ENCODE measurements around the gene ISCU. TPM values are rescaled to one million over a fixed set of nuclear protein-coding genes. Genes with fewer than 3 reads are reported as not detected.

ISCU gene
- total RNA-seq, 2 experiments from 2014 or later, result 88.6 to 94.3 TPM

GRCh38 chr12:108610856-108611605, 48.6 kb downstream of the ISCU start:
- Mint-ChIP-seq H3K4me1 (ENCODE audit: low read depth) (peaks cover 12% of the 10 kb centered on the region), H3K4me3 (no peak overlapping the region), H3K9me3 (peaks cover 6% of the 10 kb centered on the region), H3K27me3 (no peaks in the 10 kb centered on the region), H3K36me3 (peaks cover 5% of the 10 kb centered on the region), H3K27ac (no peak overlapping the region)
- CTCF ChIA-PET, result interaction anchor here (0.7 to 13.9 kb wide), 4 partner anchors 46 to 192 kb away, joined by 3 to 472 read pairs (median 3); partner anchors contain the start of genes ISCU and SART3
- intact Hi-C loops (cut with micrococcal nuclease), result no loop called here
- DNase-seq, result no peak
- POLR2A ChIA-PET, result no interaction called here

DNA sequence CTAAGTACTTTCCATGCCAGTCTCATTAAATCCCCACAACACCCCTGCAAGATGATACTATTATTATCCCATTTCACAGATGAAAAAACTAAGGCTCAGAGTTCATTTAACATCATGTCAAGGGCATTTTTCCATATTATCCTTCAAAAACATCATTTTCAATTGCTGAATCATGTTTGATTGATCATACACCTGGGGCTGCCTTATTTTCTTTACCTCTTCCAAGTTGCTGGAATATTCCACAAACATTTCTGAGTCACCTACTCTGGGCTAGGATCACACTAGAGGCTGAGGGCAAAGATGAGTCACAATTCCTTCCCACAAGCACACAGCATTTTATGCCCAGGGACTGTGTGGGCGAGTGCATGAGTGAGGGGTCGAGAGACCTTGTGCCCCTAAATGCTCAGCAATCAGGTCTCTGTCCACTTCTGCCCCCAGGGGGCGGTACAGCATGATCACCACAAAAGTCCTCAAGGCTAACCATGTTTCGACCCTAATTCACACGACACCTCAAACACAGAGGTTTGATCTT, 49.6 kb downstream of the ISCU start:
- H3K27me3 Mint-ChIP-seq, result no peaks in the 10 kb centered on the region
- DNase-seq, result peak; percentile 75
- no peak overlapping the region for H3K27ac Mint-ChIP-seq
- peaks cover 14% of the 10 kb centered on the region for H3K36me3 Mint-ChIP-seq
- CTCF ChIA-PET, result interaction anchor here (1.5 to 13.9 kb wide), 2 partner anchors 47 to 53 kb away, joined by 5 to 472 read pairs; partner anchors contain the start of genes ISCU and SART3
- peaks cover 14% of the 10 kb centered on the region for H3K9me3 Mint-ChIP-seq
- H3K4me3 Mint-ChIP-seq, result no peak overlapping the region
- H3K4me1 Mint-ChIP-seq (ENCODE audit: low read depth), result peaks cover 21% of the 10 kb centered on the region
- intact Hi-C loops (cut with micrococcal nuclease), result loop anchor here (1.0 kb wide), 1 partner anchor 191 kb away; no protein-coding TSS in a partner anchor
- POLR2A ChIA-PET, result no interaction called here

DNA sequence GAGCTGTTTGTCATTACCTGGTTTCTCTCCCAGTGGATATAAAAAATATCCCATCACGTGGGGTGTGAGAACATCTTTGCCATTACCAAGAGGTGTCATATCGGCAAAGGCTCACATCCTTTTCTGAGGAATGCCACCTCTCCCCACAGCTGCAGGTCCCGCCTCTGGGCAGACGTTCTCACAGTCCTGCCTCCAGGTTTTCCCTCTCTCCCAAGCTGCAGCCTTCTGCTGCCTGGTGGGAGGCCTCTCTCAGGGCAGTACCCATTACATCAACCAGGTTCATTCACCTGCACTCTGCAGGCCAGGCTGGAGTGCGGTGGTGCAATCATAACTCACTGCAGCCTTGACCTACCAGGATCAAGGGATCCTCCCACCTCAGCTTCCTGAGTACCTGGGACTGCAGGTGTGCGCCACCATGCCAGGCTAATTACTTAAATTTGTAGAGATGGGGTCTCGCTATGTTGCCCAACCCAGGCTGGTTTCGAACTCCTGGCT, 50.4 kb downstream of the ISCU start:
- DNase-seq, result no peak
- Mint-ChIP-seq H3K27ac (no peak overlapping the region), H3K36me3 (peaks cover 16% of the 10 kb centered on the region), H3K9me3 (peaks cover 14% of the 10 kb centered on the region), H3K27me3 (no peaks in the 10 kb centered on the region), H3K4me3 (no peak overlapping the region), H3K4me1 (ENCODE audit: low read depth) (peaks cover 29% of the 10 kb centered on the region)
- intact Hi-C loops (cut with micrococcal nuclease), result loop anchor here (1.0 kb wide), 1 partner anchor 190 kb away; no protein-coding TSS in a partner anchor
- ChIA-PET POLR2A (interaction anchor here (0.6 kb wide), 1 partner anchor 121 kb away, joined by 4 read pairs; no protein-coding TSS in a partner anchor), CTCF (interaction anchor here (1.0 to 13.9 kb wide), 3 partner anchors 37 to 52 kb away, joined by 5 to 472 read pairs (median 5); partner anchors contain the start of genes ISCU and SART3)

- H3K27me3 Mint-ChIP-seq, result no peaks in the 10 kb centered on the region
- peaks cover 14% of the 10 kb centered on the region for H3K9me3 Mint-ChIP-seq
- no peak overlapping the region for H3K4me3 Mint-ChIP-seq
- no peak for DNase-seq
- no peak overlapping the region for H3K27ac Mint-ChIP-seq
- intact Hi-C loops (cut with micrococcal nuclease), result no loop called here
- ChIA-PET CTCF (interaction anchor here (1.5 to 13.9 kb wide), 3 partner anchors 49 to 190 kb away, joined by 3 to 472 read pairs (median 5); partner anchors contain the start of genes ISCU and SART3), POLR2A (no interaction called here)
- peaks cover 36% of the 10 kb centered on the region for H3K4me1 Mint-ChIP-seq (ENCODE audit: low read depth)
- peaks cover 16% of the 10 kb centered on the region for H3K36me3 Mint-ChIP-seq
Measured at GRCh38 chr12:108613548-108613947, 51.2 kb downstream of the ISCU start.

GRCh38 chr12:108614041-108614440, 51.6 kb downstream of the ISCU start:
- ChIA-PET CTCF (interaction anchor here (1.5 to 13.9 kb wide), 2 partner anchors 49 to 189 kb away, joined by 3 to 472 read pairs; partner anchors contain the start of genes ISCU and SART3), POLR2A (no interaction called here)
- intact Hi-C loops (cut with micrococcal nuclease), result no loop called here
- no peaks in the 10 kb centered on the region for H3K27me3 Mint-ChIP-seq
- no peak overlapping the region for H3K4me3 Mint-ChIP-seq
- peaks cover 39% of the 10 kb centered on the region for H3K4me1 Mint-ChIP-seq (ENCODE audit: low read depth)
- H3K27ac Mint-ChIP-seq, result no peak overlapping the region
- peaks cover 14% of the 10 kb centered on the region for H3K9me3 Mint-ChIP-seq
- no peak for DNase-seq
- H3K36me3 Mint-ChIP-seq, result peaks cover 16% of the 10 kb centered on the region

DNA sequence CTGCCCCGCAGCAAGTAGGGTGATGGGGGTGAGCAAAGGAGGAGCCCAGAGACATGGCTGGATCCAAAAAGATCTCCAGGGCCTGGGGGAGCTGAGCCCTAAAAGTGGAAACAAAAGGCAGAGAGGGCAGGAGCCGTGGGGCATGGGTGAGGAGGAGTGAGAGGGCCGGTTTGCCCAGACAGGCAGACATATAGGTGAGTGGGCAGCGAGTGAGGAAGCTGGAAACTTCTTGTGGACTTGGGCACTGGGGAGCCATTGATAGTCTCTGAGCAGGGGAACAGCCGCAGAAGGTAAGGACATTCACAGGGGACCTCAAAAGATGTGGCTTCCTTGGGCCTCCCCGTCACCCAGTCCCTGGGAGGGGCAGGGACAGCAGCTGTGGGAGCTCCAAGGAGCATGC, 52.2 kb downstream of the ISCU start:
- POLR2A ChIA-PET, result no interaction called here
- Mint-ChIP-seq H3K4me1 (ENCODE audit: low read depth) (peaks cover 39% of the 10 kb centered on the region), H3K4me3 (no peak overlapping the region), H3K27me3 (no peaks in the 10 kb centered on the region), H3K27ac (no peak overlapping the region), H3K36me3 (peaks cover 16% of the 10 kb centered on the region), H3K9me3 (peaks cover 14% of the 10 kb centered on the region)
- intact Hi-C loops (cut with micrococcal nuclease), result no loop called here
- CTCF ChIA-PET, result interaction anchor here (1.5 to 13.9 kb wide), 2 partner anchors 50 to 189 kb away, joined by 3 to 472 read pairs; partner anchors contain the start of genes ISCU and SART3
- no peak for DNase-seq

GRCh38 chr12:108615918-108616317, 53.5 kb downstream of the ISCU start:
- H3K36me3 Mint-ChIP-seq, result peaks cover 18% of the 10 kb centered on the region
- no peak overlapping the region for H3K4me3 Mint-ChIP-seq
- H3K27me3 Mint-ChIP-seq, result no peaks in the 10 kb centered on the region
- H3K9me3 Mint-ChIP-seq, result peaks cover 14% of the 10 kb centered on the region
- ChIA-PET CTCF (interaction anchor here (1.0 to 13.9 kb wide), 5 partner anchors 17 to 188 kb away, joined by 3 to 472 read pairs (median 14); partner anchors contain the start of genes ISCU, SART3 and SELPLG), POLR2A (interaction anchor here (1.4 to 4.2 kb wide), 5 partner anchors 13 to 54 kb away, joined by 3 to 48 read pairs (median 22); partner anchors contain the start of genes ISCU, SART3 and SELPLG)
- intact Hi-C loops (cut with micrococcal nuclease), result loop anchor here (2.0 kb wide), 2 partner anchors 17 to 49 kb away; partner anchors contain the start of gene SELPLG
- peak overlapping the region; percentile 93 for H3K27ac Mint-ChIP-seq
- H3K4me1 Mint-ChIP-seq (ENCODE audit: low read depth), result peaks cover 44% of the 10 kb centered on the region
- no peak for DNase-seq

DNA sequence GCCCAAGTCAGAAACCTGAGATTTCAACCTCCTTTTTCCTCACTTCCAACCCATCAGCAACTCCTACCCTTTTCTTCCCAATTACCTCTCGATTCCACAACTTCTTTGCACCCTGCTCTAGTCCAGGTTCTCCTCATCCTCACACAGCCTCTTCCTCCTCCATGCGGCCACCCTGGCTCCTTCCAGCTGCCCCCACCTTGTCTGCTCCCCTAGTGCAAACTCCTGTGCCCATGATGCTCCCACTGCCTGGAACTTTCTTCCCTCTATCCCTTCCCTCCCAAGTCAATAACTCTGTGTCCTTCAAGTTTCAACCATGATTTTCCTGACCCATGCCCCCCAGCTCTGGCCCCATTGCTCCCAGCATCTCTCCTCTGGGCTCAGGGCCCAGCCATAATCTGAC, 54.0 kb downstream of the ISCU start:
- Mint-ChIP-seq H3K27me3 (no peaks in the 10 kb centered on the region), H3K9me3 (peaks cover 14% of the 10 kb centered on the region), H3K36me3 (peaks cover 21% of the 10 kb centered on the region), H3K27ac (peak overlapping the region; percentile 93), H3K4me1 (ENCODE audit: low read depth) (peaks cover 47% of the 10 kb centered on the region), H3K4me3 (no peak overlapping the region)
- CTCF ChIA-PET, result interaction anchor here (1.0 to 13.9 kb wide), 9 partner anchors 12 to 188 kb away, joined by 3 to 472 read pairs (median 14); partner anchors contain the start of genes ISCU, SART3 and SELPLG
- no peak for DNase-seq
- POLR2A ChIA-PET, result interaction anchor here (0.6 to 4.2 kb wide), 8 partner anchors 12 to 241 kb away, joined by 3 to 48 read pairs (median 14); partner anchors contain the start of genes ISCU, SART3, SELPLG and SSH1
- intact Hi-C loops (cut with micrococcal nuclease), result loop anchor here (2.0 kb wide), 2 partner anchors 16 to 48 kb away; partner anchors contain the start of gene SELPLG

GRCh38 chr12:108616941-108617858, 54.8 kb downstream of the ISCU start:
- peaks cover 25% of the 10 kb centered on the region for H3K36me3 Mint-ChIP-seq
- CTCF ChIA-PET, result interaction anchor here (0.6 to 13.9 kb wide), 39 partner anchors 9 to 903 kb away, joined by 3 to 472 read pairs (median 5); partner anchors contain the start of genes ALKBH2, ISCU, SART3 and SELPLG
- peaks cover 46% of the 10 kb centered on the region for H3K4me1 Mint-ChIP-seq (ENCODE audit: low read depth)
- H3K9me3 Mint-ChIP-seq, result peaks cover 14% of the 10 kb centered on the region
- H3K4me3 Mint-ChIP-seq, result peak overlapping the region; percentile 23
- no peaks in the 10 kb centered on the region for H3K27me3 Mint-ChIP-seq
- POLR2A ChIA-PET, result interaction anchor here (0.6 to 4.2 kb wide), 13 partner anchors 11 to 240 kb away, joined by 3 to 48 read pairs (median 6); partner anchors contain the start of genes ISCU, SART3, SELPLG and SSH1
- H3K27ac Mint-ChIP-seq, result peak overlapping the region; percentile 93
- peak; percentile 93 for DNase-seq
- intact Hi-C loops (cut with micrococcal nuclease), result loop anchor here (1.0 to 2.0 kb wide), 6 partner anchors 11 to 186 kb away; partner anchors contain the start of gene SELPLG

GRCh38 chr12:108618079-108618952, 55.9 kb downstream of the ISCU start:
- no peak overlapping the region for H3K4me3 Mint-ChIP-seq
- H3K27ac Mint-ChIP-seq, result peak overlapping the region; percentile 25
- intact Hi-C loops (cut with micrococcal nuclease), result loop anchor here (1.0 to 2.0 kb wide), 2 partner anchors 55 to 104 kb away; partner anchors contain the start of gene FICD
- H3K9me3 Mint-ChIP-seq, result peaks cover 14% of the 10 kb centered on the region
- H3K4me1 Mint-ChIP-seq (ENCODE audit: low read depth), result peaks cover 54% of the 10 kb centered on the region
- peaks cover 34% of the 10 kb centered on the region for H3K36me3 Mint-ChIP-seq
- CTCF ChIA-PET, result interaction anchor here (0.6 to 13.9 kb wide), 42 partner anchors 10 to 989 kb away, joined by 3 to 472 read pairs (median 5); partner anchors contain the start of genes ALKBH2, ISCU, SART3 and SELPLG
- peak; percentile 84 for DNase-seq
- POLR2A ChIA-PET, result interaction anchor here (1.0 to 4.2 kb wide), 11 partner anchors 10 to 239 kb away, joined by 3 to 48 read pairs (median 8); partner anchors contain the start of genes ISCU, SART3, SELPLG and SSH1
- no peaks in the 10 kb centered on the region for H3K27me3 Mint-ChIP-seq
